Raji (cell line): ENCODE results near the gene PDE3B.

Experiments
- POLR2A ChIP-seq: IDR thresholded peaks from 2 replicates; pipeline ENCODE4 v1.6.1; 2011; ENCODE audit warnings: low read depth, low read length, control low read depth; ENCODE audit not compliant: insufficient read depth

Gene PDE3B

DNA sequence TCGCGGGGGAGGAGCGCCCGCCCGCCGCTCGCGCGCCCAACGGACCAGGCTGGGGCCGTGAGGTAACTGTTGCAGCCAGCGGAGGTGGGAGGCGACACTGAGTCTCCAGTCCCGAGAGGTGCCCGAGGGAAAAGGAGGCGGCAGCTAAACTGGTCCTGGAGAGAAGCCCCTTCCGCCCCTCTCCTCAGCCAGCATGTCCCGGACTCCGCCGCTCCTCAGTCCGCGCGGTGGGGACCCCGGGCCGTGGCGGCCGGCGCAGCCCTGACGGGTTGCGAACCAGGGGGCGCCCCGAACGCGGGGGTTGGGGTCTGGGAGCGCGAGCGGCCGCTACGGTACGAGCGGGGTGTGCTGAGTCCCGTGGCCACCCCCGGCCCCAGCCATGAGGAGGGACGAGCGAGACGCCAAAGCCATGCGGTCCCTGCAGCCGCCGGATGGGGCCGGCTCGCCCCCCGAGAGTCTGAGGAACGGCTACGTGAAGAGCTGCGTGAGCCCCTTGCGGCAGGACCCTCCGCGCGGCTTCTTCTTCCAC is at the start of gene PDE3B:
TSS of gene PDE3B (plus strand) at position 108 of the 529 bp plus-strand sequence. CDS start at position 380, 272 bp downstream.
- TF ChIP-seq POLR2A = peak; percentile 48; the same call in 1 of the 2 replicates

DNA sequence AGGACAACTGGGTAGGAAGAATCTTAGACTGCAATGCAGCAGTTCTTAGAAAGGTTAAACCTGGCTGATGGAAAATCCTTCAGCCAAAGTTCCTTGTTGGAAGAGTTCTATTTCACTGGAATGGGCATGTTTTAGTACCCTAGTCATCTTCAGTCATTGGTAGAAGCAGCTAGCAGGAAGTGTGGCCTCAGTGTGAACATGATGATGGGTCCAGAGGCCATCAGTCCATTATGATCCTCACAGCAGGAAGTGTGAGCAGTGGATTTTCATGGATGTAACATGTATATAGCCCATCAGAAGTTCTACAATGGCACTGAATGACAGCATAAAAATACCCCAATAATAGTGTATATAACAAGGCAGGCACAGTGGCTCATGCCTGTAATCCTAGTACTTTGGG is 35.9 kb upstream of the PDE3B start:
- no peak for TF ChIP-seq POLR2A

GRCh38 chr11:14609902-14610301 is 33.7 kb upstream of the PDE3B start:
- no peak for TF ChIP-seq POLR2A

DNA sequence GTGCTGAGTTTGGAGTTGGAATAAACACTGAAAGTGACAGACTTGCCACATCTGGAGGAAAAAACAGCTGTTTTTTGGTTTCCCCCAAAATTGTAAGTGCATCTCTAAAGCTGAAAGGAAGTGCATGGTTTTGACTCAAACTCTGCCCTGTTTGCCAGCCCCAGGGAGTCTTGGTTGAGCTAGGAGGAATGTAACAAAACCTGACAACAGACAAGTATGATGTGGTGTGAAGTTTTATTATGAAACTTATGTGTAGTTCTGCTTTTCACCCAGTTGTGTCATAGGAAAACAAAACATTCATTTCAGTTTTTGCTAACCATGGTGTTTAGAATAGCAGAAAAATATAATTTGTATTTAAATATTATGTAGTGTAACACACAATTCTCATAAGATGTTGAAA is 31.7 kb upstream of the PDE3B start:
- no peak for TF ChIP-seq POLR2A

- no peak for TF ChIP-seq POLR2A
Observed at GRCh38 chr11:14612694-14613093, 30.9 kb upstream of the PDE3B start.

GRCh38 chr11:14614091-14614622 is 29.4 kb upstream of the PDE3B start:
- no peak for TF ChIP-seq POLR2A

GRCh38 chr11:14617241-14618027 is 26.2 kb upstream of the PDE3B start:
- TF ChIP-seq POLR2A = no peak

- no peak for TF ChIP-seq POLR2A
Observed at GRCh38 chr11:14618060-14618459, 25.5 kb upstream of the PDE3B start.

DNA sequence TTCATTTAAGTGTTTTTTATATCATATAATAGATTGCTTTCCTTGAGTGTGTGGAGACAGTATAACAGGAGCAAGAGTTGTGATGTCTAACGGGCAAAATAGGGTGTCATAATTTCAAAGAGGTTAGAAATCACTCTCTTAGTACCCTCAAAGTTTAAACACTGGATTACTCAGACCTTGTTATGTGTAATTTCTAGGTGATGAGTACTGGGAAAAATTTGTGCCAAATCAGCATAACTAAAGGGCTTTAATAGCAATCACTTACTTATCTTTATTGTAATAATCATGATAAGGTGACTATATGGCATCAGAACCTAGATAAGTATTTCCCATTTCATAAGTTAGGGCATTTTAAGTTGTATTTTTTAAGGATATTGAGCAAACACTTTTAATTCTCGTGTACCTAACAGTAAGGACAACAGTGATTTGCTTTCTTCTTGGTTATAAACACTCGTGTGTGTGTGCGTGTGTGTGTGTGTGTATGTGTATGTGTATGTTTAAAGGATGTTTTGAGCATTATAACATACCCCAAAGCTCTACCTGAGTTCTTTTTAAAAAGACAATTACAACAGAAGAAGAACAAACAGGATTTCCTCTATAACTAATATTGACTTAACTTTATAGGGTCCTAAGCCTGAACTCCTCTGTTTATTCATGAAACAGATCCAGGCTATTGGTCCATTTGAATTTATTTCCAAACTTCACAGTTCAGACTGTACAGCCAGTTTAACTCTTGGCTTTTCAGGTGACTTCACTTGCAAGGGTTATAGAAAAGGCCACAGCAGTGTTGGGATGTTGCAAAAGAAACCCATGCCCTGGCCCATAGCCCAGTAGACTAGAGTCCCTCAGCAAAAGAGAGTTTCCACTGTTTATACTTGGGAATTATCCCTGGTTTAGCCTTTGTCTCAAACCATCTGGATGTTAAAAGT is 23.7 kb upstream of the PDE3B start:
- no peak for TF ChIP-seq POLR2A

DNA sequence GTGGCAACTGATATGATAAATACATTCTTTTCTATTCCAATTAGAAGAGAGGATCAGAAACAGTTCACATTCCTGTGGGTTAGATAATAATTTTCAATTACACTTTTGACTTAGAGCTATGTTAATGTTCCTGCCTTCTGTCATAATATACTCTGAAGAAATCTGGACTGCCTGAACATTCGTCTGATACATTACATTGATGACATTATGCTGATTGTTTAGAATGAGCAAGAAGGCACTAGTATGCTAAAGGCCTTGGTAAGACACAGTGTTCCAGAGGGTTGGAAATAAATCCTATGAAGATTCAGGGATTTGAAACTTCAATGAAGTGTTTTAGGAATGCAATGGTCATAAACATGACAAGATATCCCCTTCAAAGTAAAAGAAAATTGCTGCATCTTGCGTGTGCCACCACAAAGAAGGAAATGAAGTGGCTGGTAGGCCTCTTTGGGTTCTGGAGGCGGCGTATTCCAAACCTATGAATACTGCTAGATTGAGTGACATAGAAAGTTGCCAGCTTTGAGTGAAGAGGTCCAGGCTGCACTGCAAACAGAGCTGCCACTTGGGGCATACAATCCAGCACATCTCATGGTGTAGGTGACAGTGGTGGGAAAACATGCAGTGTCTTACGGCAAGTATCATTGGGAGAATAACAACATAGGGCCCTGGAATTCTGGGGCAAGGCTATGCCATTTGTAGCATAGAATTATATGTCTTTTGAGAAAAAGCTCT is 21.2 kb upstream of the PDE3B start:
- no peak for TF ChIP-seq POLR2A

DNA sequence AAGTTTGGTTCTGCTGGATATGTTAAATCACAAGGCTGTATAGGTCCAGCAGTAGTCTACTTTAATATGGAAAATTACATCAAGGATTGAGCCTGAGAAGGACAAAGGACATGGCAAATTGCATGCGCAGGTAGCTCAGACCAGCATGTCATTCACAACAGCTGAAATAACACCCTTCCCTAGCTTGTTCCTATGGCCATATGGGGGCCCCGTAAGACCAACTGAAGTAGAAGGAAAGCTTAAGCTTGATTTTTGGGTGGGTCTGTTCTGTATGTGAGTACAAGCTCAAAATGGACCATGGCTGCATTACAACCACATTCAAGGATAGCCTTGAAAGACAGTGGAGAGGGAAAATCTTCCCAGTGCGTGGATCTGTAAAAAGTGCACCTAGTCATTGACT is 20.6 kb upstream of the PDE3B start:
- no peak for TF ChIP-seq POLR2A

DNA sequence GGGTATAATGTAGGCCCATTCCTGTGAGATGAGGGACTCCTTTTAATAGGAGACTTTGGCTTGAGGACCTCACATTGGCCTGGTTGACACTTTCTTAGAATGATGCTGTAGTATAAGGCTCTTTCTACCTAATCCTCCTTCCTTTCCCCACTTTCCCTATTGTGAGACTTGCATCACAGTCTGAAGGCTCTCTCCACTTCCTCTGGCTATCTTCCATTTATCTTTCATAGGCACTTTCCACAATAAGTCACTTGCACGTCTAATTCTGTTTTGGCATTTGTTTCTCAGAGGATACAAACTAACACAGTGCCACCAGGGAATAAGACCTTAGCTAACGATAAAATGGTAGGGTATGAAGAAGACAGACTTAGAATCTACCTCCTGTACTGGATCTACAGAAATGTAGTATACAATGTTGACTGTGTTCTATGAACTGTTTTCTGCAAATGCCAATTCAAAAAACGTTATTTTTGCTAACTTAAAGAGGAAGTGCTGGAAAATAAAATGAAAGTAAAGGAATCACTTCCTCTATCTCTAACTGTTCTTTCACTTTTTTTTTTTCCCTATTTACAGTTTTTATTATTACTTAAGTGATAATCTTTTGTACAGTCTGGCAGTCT is 17.9 kb upstream of the PDE3B start:
- no peak for TF ChIP-seq POLR2A

DNA sequence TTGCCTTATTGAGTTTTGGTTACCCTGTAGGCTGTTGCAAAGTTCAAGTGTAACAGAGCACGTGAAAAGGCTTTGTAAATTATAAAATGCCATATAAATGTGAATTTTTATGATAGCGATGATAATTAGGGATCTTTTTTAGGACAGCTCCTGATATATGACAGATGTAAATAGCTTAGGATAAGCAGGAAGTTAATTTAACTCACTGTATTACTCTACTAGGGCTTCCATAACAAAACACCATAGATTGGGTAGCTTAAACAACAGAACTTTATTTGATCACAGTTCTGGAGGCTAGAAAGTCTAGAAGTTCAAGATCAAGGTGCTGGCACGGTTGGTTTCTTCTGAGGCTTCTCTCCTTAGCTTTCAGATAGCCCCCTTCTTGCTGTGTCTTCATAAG is 17.0 kb upstream of the PDE3B start:
- no peak for TF ChIP-seq POLR2A

GRCh38 chr11:14634813-14635212 is 8.8 kb upstream of the PDE3B start:
- TF ChIP-seq POLR2A = no peak
